Measurements from ENCODE around the gene LCP1. TPM values are rescaled to one million over a fixed set of nuclear protein-coding genes. Genes with fewer than 3 reads are reported as not detected.

Gene LCP1
- polyA plus RNA-seq, 1 donor (not counting 4 experiments of a cell fraction or from before 2014, with no cell fraction given): 2.5 TPM

DNA sequence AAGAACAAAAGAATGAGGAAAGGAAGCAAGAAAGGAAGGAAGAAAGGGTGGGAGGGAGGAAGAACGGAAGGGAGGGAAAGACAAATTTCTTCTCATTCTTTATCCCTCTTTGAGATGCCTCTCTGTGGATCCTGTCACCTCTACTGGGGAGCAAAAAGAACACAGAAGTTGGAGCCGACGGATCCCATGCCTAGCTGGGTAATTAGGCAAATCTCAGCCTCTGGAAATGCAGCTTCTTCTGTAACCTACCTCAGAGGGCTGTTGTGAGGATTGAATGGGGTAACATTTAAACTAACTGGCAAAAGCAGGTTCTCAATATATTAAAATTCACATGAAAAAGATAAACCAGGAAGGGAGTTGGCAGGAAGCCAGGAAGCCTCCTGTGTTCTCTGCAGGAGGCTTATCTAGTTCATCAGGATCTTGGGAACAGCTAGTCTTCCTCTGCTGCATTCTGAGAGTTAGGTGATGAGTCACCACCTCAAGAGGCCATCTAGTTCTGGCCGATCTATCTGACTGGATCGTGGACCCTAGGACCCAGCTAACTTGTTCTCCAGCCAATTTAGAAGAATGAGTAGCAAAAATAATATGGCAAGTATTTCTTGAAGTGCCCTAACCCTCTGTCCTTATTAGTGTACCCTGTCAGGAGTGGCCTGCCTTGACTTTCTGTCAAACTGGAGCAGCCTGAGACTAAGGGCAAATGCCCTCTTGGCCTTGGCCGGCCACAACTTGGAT lies 61.9 kb downstream of the LCP1 start:
- H3K4me3 ChIP-seq (ENCODE audit: control insufficient read depth in 2 of 3, extremely low read depth in 1 of 3, insufficient read depth in 2 of 3, low read depth in 1 of 3, low read length in 3 of 3): no peak overlapping the region
- peak; percentile 67 for DNase-seq (ENCODE audit: low read depth, low spot score)
- peak overlapping the region; percentile 42 for H3K4me2 ChIP-seq (ENCODE audit: control insufficient read depth, extremely low read depth, insufficient read depth, low read depth, low read length)
- H3K27ac ChIP-seq (ENCODE audit: control insufficient read depth, insufficient read depth, low read length): peak overlapping the region; percentile 53
- no peaks in the 10 kb centered on the region for H3K27me3 ChIP-seq (ENCODE audit: control insufficient read depth, extremely low read depth, insufficient read depth, low read length)
- H3K9me3 ChIP-seq (ENCODE audit: control insufficient read depth, low read depth, low read length): no peaks in the 10 kb centered on the region
- TF ChIP-seq, protein P1, sequence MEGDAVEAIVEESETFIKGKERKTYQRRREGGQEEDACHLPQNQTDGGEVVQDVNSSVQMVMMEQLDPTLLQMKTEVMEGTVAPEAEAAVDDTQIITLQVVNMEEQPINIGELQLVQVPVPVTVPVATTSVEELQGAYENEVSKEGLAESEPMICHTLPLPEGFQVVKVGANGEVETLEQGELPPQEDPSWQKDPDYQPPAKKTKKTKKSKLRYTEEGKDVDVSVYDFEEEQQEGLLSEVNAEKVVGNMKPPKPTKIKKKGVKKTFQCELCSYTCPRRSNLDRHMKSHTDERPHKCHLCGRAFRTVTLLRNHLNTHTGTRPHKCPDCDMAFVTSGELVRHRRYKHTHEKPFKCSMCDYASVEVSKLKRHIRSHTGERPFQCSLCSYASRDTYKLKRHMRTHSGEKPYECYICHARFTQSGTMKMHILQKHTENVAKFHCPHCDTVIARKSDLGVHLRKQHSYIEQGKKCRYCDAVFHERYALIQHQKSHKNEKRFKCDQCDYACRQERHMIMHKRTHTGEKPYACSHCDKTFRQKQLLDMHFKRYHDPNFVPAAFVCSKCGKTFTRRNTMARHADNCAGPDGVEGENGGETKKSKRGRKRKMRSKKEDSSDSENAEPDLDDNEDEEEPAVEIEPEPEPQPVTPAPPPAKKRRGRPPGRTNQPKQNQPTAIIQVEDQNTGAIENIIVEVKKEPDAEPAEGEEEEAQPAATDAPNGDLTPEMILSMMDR (optimal IDR thresholded peaks at IDR 0.05 in 1 of 3, IDR thresholded peaks at IDR 0.05 in 1 of 3, conservative IDR thresholded peaks at IDR 0.05 in 1 of 3; ENCODE audit: extremely low read depth in 1 of 3, insufficient read depth in 2 of 3, low read length in 3 of 3): no peak
- TF ChIP-seq EZH2 (IDR thresholded peaks at IDR 0.05; ENCODE audit: low read length): no peak
- peak overlapping the region; percentile 17 for H2AFZ ChIP-seq (ENCODE audit: control insufficient read depth, low read length)
- peaks cover 23% of the 10 kb centered on the region for H3K4me1 ChIP-seq (ENCODE audit: control insufficient read depth, extremely low read depth, insufficient read depth, low read length)
- FAIRE-seq: peak; percentile 99
- no peak overlapping the region for H3K9ac ChIP-seq (ENCODE audit: control insufficient read depth, extremely low read depth, insufficient read depth, low read length)
- no peaks in the 10 kb centered on the region for H3K9me1 ChIP-seq (ENCODE audit: control insufficient read depth, extremely low read depth, insufficient read depth, low read length)
- no peaks in the 10 kb centered on the region for H3K36me3 ChIP-seq (ENCODE audit: control insufficient read depth in 2 of 2, extremely low read depth in 1 of 2, insufficient read depth in 2 of 2, low read length in 2 of 2)
- H3K79me2 ChIP-seq (ENCODE audit: control insufficient read depth, insufficient read depth, low read length): no peaks in the 10 kb centered on the region
- no peaks in the 10 kb centered on the region for H4K20me1 ChIP-seq (ENCODE audit: control insufficient read depth, extremely low read depth, insufficient read depth, low read length)
- dilution Hi-C loops (cut with MboI; ENCODE audit: extremely low pct_ligation_motif_present, low sequenced_read_pairs): no loop called here

DNA sequence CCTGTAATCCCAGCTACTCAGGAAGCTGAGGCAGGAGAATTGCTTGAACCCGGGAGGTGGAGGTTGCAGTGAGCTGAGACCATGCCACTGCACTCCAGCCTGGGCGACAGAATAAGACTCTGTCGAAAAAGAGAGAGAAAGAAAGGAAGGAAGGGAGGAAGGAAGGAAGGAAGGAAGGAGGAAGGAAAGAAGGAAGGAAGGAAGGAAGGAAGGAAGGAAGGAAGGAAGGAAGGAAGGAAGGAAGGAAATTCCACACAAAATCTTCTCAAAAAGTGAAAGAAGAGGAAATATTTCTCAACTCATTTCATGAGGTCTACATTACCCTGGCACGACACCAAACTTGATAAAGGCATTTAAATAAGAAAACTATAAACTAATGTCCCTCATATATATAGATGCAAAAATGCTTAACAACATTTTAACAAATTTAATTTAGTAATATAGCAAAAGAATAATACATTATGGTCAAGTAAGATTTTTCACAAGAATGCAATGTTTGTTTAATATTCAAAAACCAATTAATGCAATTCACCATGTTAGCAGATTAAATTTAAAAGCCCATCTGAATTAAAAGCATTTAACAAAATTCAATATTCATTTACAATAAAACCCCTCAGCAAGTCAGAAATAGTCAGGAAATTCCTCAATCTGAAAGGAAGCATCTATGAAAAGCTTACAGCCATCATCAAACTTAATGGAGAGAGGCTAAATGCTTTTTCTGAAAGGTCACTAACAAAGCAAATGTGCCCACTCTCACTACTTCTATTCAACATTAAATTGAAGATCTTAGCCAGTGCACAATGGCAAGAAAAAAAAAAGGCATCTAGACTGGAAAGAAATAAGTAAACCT lies 65.1 kb downstream of the LCP1 start:
- H3K4me3 ChIP-seq (ENCODE audit: control insufficient read depth in 2 of 3, extremely low read depth in 1 of 3, insufficient read depth in 2 of 3, low read depth in 1 of 3, low read length in 3 of 3): no peak overlapping the region
- no peaks in the 10 kb centered on the region for H3K9me1 ChIP-seq (ENCODE audit: control insufficient read depth, extremely low read depth, insufficient read depth, low read length)
- H3K9me3 ChIP-seq (ENCODE audit: control insufficient read depth, low read depth, low read length): no peaks in the 10 kb centered on the region
- FAIRE-seq (no peak), DNase-seq (ENCODE audit: low read depth, low spot score) (no peak)
- no peak overlapping the region for H3K27ac ChIP-seq (ENCODE audit: control insufficient read depth, insufficient read depth, low read length)
- peaks cover 22% of the 10 kb centered on the region for H3K4me1 ChIP-seq (ENCODE audit: control insufficient read depth, extremely low read depth, insufficient read depth, low read length)
- no peaks in the 10 kb centered on the region for H3K27me3 ChIP-seq (ENCODE audit: control insufficient read depth, extremely low read depth, insufficient read depth, low read length)
- no peaks in the 10 kb centered on the region for H3K79me2 ChIP-seq (ENCODE audit: control insufficient read depth, insufficient read depth, low read length)
- H2AFZ ChIP-seq (ENCODE audit: control insufficient read depth, low read length): no peak overlapping the region
- H3K4me2 ChIP-seq (ENCODE audit: control insufficient read depth, extremely low read depth, insufficient read depth, low read depth, low read length): no peak overlapping the region
- no peak overlapping the region for H3K9ac ChIP-seq (ENCODE audit: control insufficient read depth, extremely low read depth, insufficient read depth, low read length)
- no peaks in the 10 kb centered on the region for H4K20me1 ChIP-seq (ENCODE audit: control insufficient read depth, extremely low read depth, insufficient read depth, low read length)
- H3K36me3 ChIP-seq (ENCODE audit: control insufficient read depth in 2 of 2, extremely low read depth in 1 of 2, insufficient read depth in 2 of 2, low read length in 2 of 2): no peaks in the 10 kb centered on the region
- dilution Hi-C loops (cut with MboI; ENCODE audit: extremely low pct_ligation_motif_present, low sequenced_read_pairs): no loop called here
- no peak for TF ChIP-seq EZH2 (IDR thresholded peaks at IDR 0.05; ENCODE audit: low read length)
- TF ChIP-seq, protein P1 (optimal IDR thresholded peaks at IDR 0.05 in 1 of 3, IDR thresholded peaks at IDR 0.05 in 1 of 3, conservative IDR thresholded peaks at IDR 0.05 in 1 of 3; ENCODE audit: extremely low read depth in 1 of 3, insufficient read depth in 2 of 3, low read length in 3 of 3): no peak
